ENCODE measurements around the gene SMARCD3.
A peak's percentile ranks its signal among the peaks of the same experiment; 100 is the strongest.

The SMARCD3 gene

GRCh38 chr7:151248346-151249033, at the start of gene SMARCD3:
SMARCD3 (minus strand) TSS chr7:151248694; CDS start chr7:151248562, 132 bp downstream.
- TF ChIP-seq YY1 (IDR thresholded peaks at IDR 0.05; ENCODE audit: insufficient read depth, insufficient read length) = no peak
- no peak for TF ChIP-seq ZNF274 (IDR thresholded peaks at IDR 0.05; ENCODE audit: low read depth, low read length)
- no peak for TF ChIP-seq SUZ12 (IDR thresholded peaks at IDR 0.05; ENCODE audit: extremely low read depth, insufficient read depth, insufficient read length)
- H3K9ac ChIP-seq (ENCODE audit: insufficient read length, low read depth) = peak within 1 kb of the TSS; percentile 61
- peaks cover 75% of the 10 kb centered on the region for H3K27me3 ChIP-seq (ENCODE audit: insufficient read depth, insufficient read length)
- peaks cover 37% of the 10 kb centered on the region for H3K4me1 ChIP-seq (ENCODE audit: insufficient read depth, insufficient read length)
- H3K36me3 ChIP-seq (ENCODE audit: insufficient read depth, insufficient read length, low read length) = no peaks in the 10 kb centered on the region
- no peaks in the 10 kb centered on the region for H3K9me3 ChIP-seq (ENCODE audit: insufficient read depth, low read length)
- DNase-seq (ENCODE audit: low read depth, low spot score) = no peak
- peak within 1 kb of the TSS; percentile 40 for H3K4me3 ChIP-seq (ENCODE audit: insufficient read length, low read depth)

- no peak for TF ChIP-seq YY1 (IDR thresholded peaks at IDR 0.05; ENCODE audit: insufficient read depth, insufficient read length)
- TF ChIP-seq ZNF274 (IDR thresholded peaks at IDR 0.05; ENCODE audit: low read depth, low read length) = no peak
- no peak for TF ChIP-seq SUZ12 (IDR thresholded peaks at IDR 0.05; ENCODE audit: extremely low read depth, insufficient read depth, insufficient read length)
- Histone ChIP-seq H3K27me3 (ENCODE audit: insufficient read depth, insufficient read length) (peaks cover 6% of the 10 kb centered on the region), H3K9ac (ENCODE audit: insufficient read length, low read depth) (no peak overlapping the region), H3K9me3 (ENCODE audit: insufficient read depth, low read length) (no peaks in the 10 kb centered on the region), H3K4me1 (ENCODE audit: insufficient read depth, insufficient read length) (no peaks in the 10 kb centered on the region), H3K4me3 (ENCODE audit: insufficient read length, low read depth) (no peak overlapping the region), H3K36me3 (ENCODE audit: insufficient read depth, insufficient read length, low read length) (no peaks in the 10 kb centered on the region)
- no peak for DNase-seq (ENCODE audit: low read depth, low spot score)
These were observed 47.9 kb upstream of the SMARCD3 start for GRCh38 chr7:151296202-151296992.

- DNase-seq (ENCODE audit: low read depth, low spot score) = no peak
- Histone ChIP-seq H3K9ac (ENCODE audit: insufficient read length, low read depth) (no peak overlapping the region), H3K9me3 (ENCODE audit: insufficient read depth, low read length) (no peaks in the 10 kb centered on the region), H3K4me1 (ENCODE audit: insufficient read depth, insufficient read length) (no peaks in the 10 kb centered on the region), H3K36me3 (ENCODE audit: insufficient read depth, insufficient read length, low read length) (no peaks in the 10 kb centered on the region), H3K4me3 (ENCODE audit: insufficient read length, low read depth) (no peak overlapping the region), H3K27me3 (ENCODE audit: insufficient read depth, insufficient read length) (peaks cover 3% of the 10 kb centered on the region)
- TF ChIP-seq YY1 (IDR thresholded peaks at IDR 0.05; ENCODE audit: insufficient read depth, insufficient read length) (no peak), SUZ12 (IDR thresholded peaks at IDR 0.05; ENCODE audit: extremely low read depth, insufficient read depth, insufficient read length) (no peak), ZNF274 (IDR thresholded peaks at IDR 0.05; ENCODE audit: low read depth, low read length) (no peak)
These were observed 44.4 kb upstream of the SMARCD3 start for GRCh38 chr7:151292850-151293249.

- Histone ChIP-seq H3K9ac (ENCODE audit: insufficient read length, low read depth) (no peak overlapping the region), H3K27me3 (ENCODE audit: insufficient read depth, insufficient read length) (peaks cover 3% of the 10 kb centered on the region), H3K9me3 (ENCODE audit: insufficient read depth, low read length) (no peaks in the 10 kb centered on the region), H3K4me1 (ENCODE audit: insufficient read depth, insufficient read length) (no peaks in the 10 kb centered on the region), H3K36me3 (ENCODE audit: insufficient read depth, insufficient read length, low read length) (no peaks in the 10 kb centered on the region), H3K4me3 (ENCODE audit: insufficient read length, low read depth) (no peak overlapping the region)
- DNase-seq (ENCODE audit: low read depth, low spot score) = no peak
- TF ChIP-seq YY1 (IDR thresholded peaks at IDR 0.05; ENCODE audit: insufficient read depth, insufficient read length) (no peak), SUZ12 (IDR thresholded peaks at IDR 0.05; ENCODE audit: extremely low read depth, insufficient read depth, insufficient read length) (no peak), ZNF274 (IDR thresholded peaks at IDR 0.05; ENCODE audit: low read depth, low read length) (no peak)
These were observed 42.7 kb upstream of the SMARCD3 start for GRCh38 chr7:151291206-151291605.

GRCh38 chr7:151290355-151290760, 41.9 kb upstream of the SMARCD3 start:
- no peak overlapping the region for H3K9ac ChIP-seq (ENCODE audit: insufficient read length, low read depth)
- no peaks in the 10 kb centered on the region for H3K36me3 ChIP-seq (ENCODE audit: insufficient read depth, insufficient read length, low read length)
- no peak overlapping the region for H3K4me3 ChIP-seq (ENCODE audit: insufficient read length, low read depth)
- no peak for DNase-seq (ENCODE audit: low read depth, low spot score)
- TF ChIP-seq SUZ12 (IDR thresholded peaks at IDR 0.05; ENCODE audit: extremely low read depth, insufficient read depth, insufficient read length) (no peak), ZNF274 (IDR thresholded peaks at IDR 0.05; ENCODE audit: low read depth, low read length) (no peak), YY1 (IDR thresholded peaks at IDR 0.05; ENCODE audit: insufficient read depth, insufficient read length) (no peak)
- no peaks in the 10 kb centered on the region for H3K9me3 ChIP-seq (ENCODE audit: insufficient read depth, low read length)
- H3K27me3 ChIP-seq (ENCODE audit: insufficient read depth, insufficient read length) = peaks cover 3% of the 10 kb centered on the region
- no peaks in the 10 kb centered on the region for H3K4me1 ChIP-seq (ENCODE audit: insufficient read depth, insufficient read length)

GRCh38 chr7:151289891-151290290, 41.4 kb upstream of the SMARCD3 start:
- no peak overlapping the region for H3K4me3 ChIP-seq (ENCODE audit: insufficient read length, low read depth)
- no peaks in the 10 kb centered on the region for H3K9me3 ChIP-seq (ENCODE audit: insufficient read depth, low read length)
- no peak for DNase-seq (ENCODE audit: low read depth, low spot score)
- H3K9ac ChIP-seq (ENCODE audit: insufficient read length, low read depth) = no peak overlapping the region
- no peak for TF ChIP-seq ZNF274 (IDR thresholded peaks at IDR 0.05; ENCODE audit: low read depth, low read length)
- TF ChIP-seq YY1 (IDR thresholded peaks at IDR 0.05; ENCODE audit: insufficient read depth, insufficient read length) = no peak
- no peak for TF ChIP-seq SUZ12 (IDR thresholded peaks at IDR 0.05; ENCODE audit: extremely low read depth, insufficient read depth, insufficient read length)
- peaks cover 3% of the 10 kb centered on the region for H3K27me3 ChIP-seq (ENCODE audit: insufficient read depth, insufficient read length)
- no peaks in the 10 kb centered on the region for H3K4me1 ChIP-seq (ENCODE audit: insufficient read depth, insufficient read length)
- no peaks in the 10 kb centered on the region for H3K36me3 ChIP-seq (ENCODE audit: insufficient read depth, insufficient read length, low read length)

GRCh38 chr7:151286148-151286547, 37.7 kb upstream of the SMARCD3 start:
- H3K36me3 ChIP-seq (ENCODE audit: insufficient read depth, insufficient read length, low read length) = no peaks in the 10 kb centered on the region
- no peak overlapping the region for H3K4me3 ChIP-seq (ENCODE audit: insufficient read length, low read depth)
- peaks cover under 1% of the 10 kb centered on the region for H3K27me3 ChIP-seq (ENCODE audit: insufficient read depth, insufficient read length)
- no peaks in the 10 kb centered on the region for H3K4me1 ChIP-seq (ENCODE audit: insufficient read depth, insufficient read length)
- H3K9ac ChIP-seq (ENCODE audit: insufficient read length, low read depth) = no peak overlapping the region
- peaks cover 3% of the 10 kb centered on the region; the same call in 1 of the 2 replicates for H3K9me3 ChIP-seq (ENCODE audit: insufficient read depth, low read length)
- DNase-seq (ENCODE audit: low read depth, low spot score) = no peak
- no peak for TF ChIP-seq YY1 (IDR thresholded peaks at IDR 0.05; ENCODE audit: insufficient read depth, insufficient read length)
- TF ChIP-seq SUZ12 (IDR thresholded peaks at IDR 0.05; ENCODE audit: extremely low read depth, insufficient read depth, insufficient read length) = no peak
- no peak for TF ChIP-seq ZNF274 (IDR thresholded peaks at IDR 0.05; ENCODE audit: low read depth, low read length)
